H1 (cell line): Measurements from ENCODE around the gene ZBTB48. TPM values are rescaled to one million over a fixed set of nuclear protein-coding genes. Genes with fewer than 3 reads are reported as not detected.
A peak's percentile ranks its signal among the peaks of the same experiment; 100 is the strongest.

Experiments used
- ASH2L ChIP-seq: fragments of 200-600, 300-600 bp; sonication (generic); IDR thresholded peaks from one replicate; pipeline ENCODE4 v1.7.1; 2017; ENCODE audit warnings: low read length
- ATF3 ChIP-seq: IDR thresholded peaks from 2 replicates; pipeline ENCODE4 v1.6.1; 2011; ENCODE audit warnings: low read depth, mild to moderate bottlenecking, low read length; ENCODE audit not compliant: insufficient read depth
- BACH1 ChIP-seq: IDR thresholded peaks from 2 replicates; pipeline ENCODE4 v1.6.1; 2012; ENCODE audit warnings: low read length, improper control_type of control experiment
- CBX5 ChIP-seq: fragments of 300-800, 300-1000 bp; sonication (generic); IDR thresholded peaks from 2 replicates; pipeline ENCODE4 v1.7.1; 2016; ENCODE audit warnings: antibody characterized with exemption, low read length, low read depth
- CBX8 ChIP-seq: fragments of 300-800, 300-1000 bp; sonication (generic); IDR thresholded peaks from 2 replicates; pipeline ENCODE4 v1.7.1; 2016; ENCODE audit warnings: low read depth, low read length, borderline replicate concordance
- CHD1 ChIP-seq: IDR thresholded peaks from 2 replicates; pipeline ENCODE4 v1.6.1; 2012; ENCODE audit warnings: low read depth, low read length, improper control_type of control experiment
- CHD2 ChIP-seq: IDR thresholded peaks from 2 replicates; pipeline ENCODE4 v1.6.1; 2012; ENCODE audit warnings: low read length, improper control_type of control experiment
- GABPA ChIP-seq: IDR thresholded peaks from 2 replicates; pipeline ENCODE4 v1.6.1; 2011; ENCODE audit warnings: mild to moderate bottlenecking, low read length, moderate library complexity, borderline replicate concordance; ENCODE audit not compliant: insufficient read depth
- GTF2F1 ChIP-seq: IDR thresholded peaks from 2 replicates; pipeline ENCODE4 v1.6.1; 2012; ENCODE audit warnings: low read depth, low read length, improper control_type of control experiment, borderline replicate concordance
- HDAC2 ChIP-seq, 2 experiments: fragments of 300-600 bp in 1 of 2; sonication (generic) in 1 of 2; IDR thresholded peaks; 2 replicates each; pipeline ENCODE4 v1.6.1; 2011 to 2012; ENCODE audit warnings: low read depth in 2 of 2, low read length in 2 of 2, mild to moderate bottlenecking in 2 of 2, moderate library complexity in 2 of 2, borderline replicate concordance in 1 of 2, inconsistent platforms in 1 of 2
- KDM4A ChIP-seq: IDR thresholded peaks from one replicate; pipeline ENCODE4 v1.7.1; 2012; ENCODE audit warnings: low read depth, mild to moderate bottlenecking, moderate library complexity, low read length, inconsistent platforms; ENCODE audit not compliant: severe bottlenecking
- NANOG ChIP-seq: IDR thresholded peaks from 2 replicates; pipeline ENCODE4 v1.6.1; 2011; ENCODE audit warnings: low read length, low read depth, mild to moderate bottlenecking, inconsistent platforms; ENCODE audit not compliant: insufficient read depth, poor library complexity, severe bottlenecking
- PHF8 ChIP-seq: fragments of 200-600 bp; sonication (generic); conservative IDR thresholded peaks from 2 replicates; pipeline ENCODE4 v1.7.1; 2012; ENCODE audit warnings: low read depth, mild to moderate bottlenecking, inconsistent platforms, low read length, moderate library complexity
- RBBP5 ChIP-seq: IDR thresholded peaks from 2 replicates; pipeline ENCODE4 v1.7.1; 2012; ENCODE audit warnings: low read depth, mild to moderate bottlenecking, inconsistent platforms, low read length, moderate library complexity, borderline replicate concordance
- SAP30 ChIP-seq: fragments of 300-600 bp; sonication (generic); IDR thresholded peaks from 2 replicates; pipeline ENCODE4 v1.7.1; 2012; ENCODE audit warnings: low read length, moderate library complexity, mild to moderate bottlenecking, inconsistent platforms; ENCODE audit not compliant: insufficient read depth, insufficient replicate concordance
- TAF1 ChIP-seq: IDR thresholded peaks from 2 replicates; pipeline ENCODE4 v1.6.1; 2011; ENCODE audit warnings: mild to moderate bottlenecking, low read depth, low read length
- TAF7 ChIP-seq: optimal IDR thresholded peaks from 2 replicates; pipeline ENCODE3; 2011; ENCODE audit warnings: low read depth, mild to moderate bottlenecking, inconsistent platforms, low read length, moderate library complexity, borderline replicate concordance
- TBP ChIP-seq: IDR thresholded peaks from 2 replicates; pipeline ENCODE4 v1.6.1; 2011; ENCODE audit warnings: low read depth, low read length, improper control_type of control experiment
- USF2 ChIP-seq: IDR thresholded peaks from 2 replicates; pipeline ENCODE4 v1.6.1; 2011; ENCODE audit warnings: low read length, improper control_type of control experiment
- ZNF274 ChIP-seq: IDR thresholded peaks from 2 replicates; pipeline ENCODE4 v1.7.0; 2012; ENCODE audit warnings: low read length, borderline replicate concordance; ENCODE audit errors: extremely low read depth
- polyA plus RNA-seq, 7 experiments: library from polyadenylated mRNA; depleted of rRNA in 3 of 7; stranded (reverse) in 5 of 7; unstranded in 2 of 7; fragments of >200 nt in 5 of 7; fragments of 200-250 nt in 2 of 7; gene quantifications; 1 replicate in 5 of 7; 2 replicates in 1 of 7; 4 replicates in 1 of 7; pipeline versions ENCODE4 v1.2.1 to v1.2.3, GENCODE V29; 2011 to 2013; ENCODE audit warnings: missing spikeins in 2 of 7, mixed read lengths in 2 of 7
- total RNA-seq: library from RNA; stranded (reverse); fragmentation: NEBNext Ultra II Directional; extraction: Animal tissue kit (Norgen Biotek cat#: 25700); gene quantifications from 2 replicates; pipeline ENCODE4 v1.2.1, GENCODE V29; 2021

The ZBTB48 gene
- total and polyA plus RNA-seq, 2 of the 8 experiments (the other 6 are each of a cell fraction or from before 2014, with no cell fraction given): 28.2 to 28.8 TPM

- TF ChIP-seq PHF8 (peak; percentile 50), HDAC2 (IDR thresholded peaks at IDR 0.05; ENCODE audit: borderline replicate concordance in 1 of 2, low read depth in 2 of 2, low read length in 2 of 2) (no peak; a peak in 1 of 4 replicates), ATF3 (no peak), RBBP5 (0 out of 2 replicates have a peak, but pooled peaks have one; percentile 39), GABPA (no peak), GTF2F1 (no peak), BACH1 (no peak), ASH2L (peak; percentile 36), CBX5 (no peak), NANOG (no peak), TAF7 (no peak), CBX8 (no peak), ZNF274 (no peak), TBP (no peak), CHD1 (no peak), USF2 (no peak), SAP30 (peak; percentile 59), KDM4A (peak; percentile 38), CHD2 (no peak), TAF1 (peak; percentile 42; the same call in 1 of the 2 replicates)
Observed at GRCh38 chr1:6612641-6613360, 33.0 kb downstream of the ZBTB48 start (continued).
